ENCODE results near the gene ARHGAP6.

ARHGAP6 gene

DNA sequence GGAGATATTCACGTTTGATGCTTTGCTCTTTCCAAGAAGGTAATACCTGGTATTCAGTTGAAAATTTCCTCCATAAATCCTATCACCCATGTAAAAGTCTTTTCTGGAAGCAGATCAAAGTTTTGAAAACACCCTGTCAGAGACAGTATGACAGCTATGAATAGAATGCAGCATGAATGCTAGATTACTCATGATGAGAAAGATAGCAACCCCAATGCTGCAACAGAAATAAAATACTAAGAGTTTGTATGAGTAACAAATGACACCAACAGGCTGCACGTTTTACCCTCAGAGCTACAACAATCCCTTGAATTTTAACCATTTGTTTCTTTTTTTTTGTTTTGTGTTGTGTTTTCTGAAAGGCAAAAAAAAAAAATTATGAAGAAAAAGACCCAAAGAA lies 108.6 kb downstream of the ARHGAP6 start:
- H3K27ac ChIP-seq = no peak overlapping the region
- TF ChIP-seq, protein P1, sequence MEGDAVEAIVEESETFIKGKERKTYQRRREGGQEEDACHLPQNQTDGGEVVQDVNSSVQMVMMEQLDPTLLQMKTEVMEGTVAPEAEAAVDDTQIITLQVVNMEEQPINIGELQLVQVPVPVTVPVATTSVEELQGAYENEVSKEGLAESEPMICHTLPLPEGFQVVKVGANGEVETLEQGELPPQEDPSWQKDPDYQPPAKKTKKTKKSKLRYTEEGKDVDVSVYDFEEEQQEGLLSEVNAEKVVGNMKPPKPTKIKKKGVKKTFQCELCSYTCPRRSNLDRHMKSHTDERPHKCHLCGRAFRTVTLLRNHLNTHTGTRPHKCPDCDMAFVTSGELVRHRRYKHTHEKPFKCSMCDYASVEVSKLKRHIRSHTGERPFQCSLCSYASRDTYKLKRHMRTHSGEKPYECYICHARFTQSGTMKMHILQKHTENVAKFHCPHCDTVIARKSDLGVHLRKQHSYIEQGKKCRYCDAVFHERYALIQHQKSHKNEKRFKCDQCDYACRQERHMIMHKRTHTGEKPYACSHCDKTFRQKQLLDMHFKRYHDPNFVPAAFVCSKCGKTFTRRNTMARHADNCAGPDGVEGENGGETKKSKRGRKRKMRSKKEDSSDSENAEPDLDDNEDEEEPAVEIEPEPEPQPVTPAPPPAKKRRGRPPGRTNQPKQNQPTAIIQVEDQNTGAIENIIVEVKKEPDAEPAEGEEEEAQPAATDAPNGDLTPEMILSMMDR (conservative IDR thresholded peaks at IDR 0.05) = no peak

DNA sequence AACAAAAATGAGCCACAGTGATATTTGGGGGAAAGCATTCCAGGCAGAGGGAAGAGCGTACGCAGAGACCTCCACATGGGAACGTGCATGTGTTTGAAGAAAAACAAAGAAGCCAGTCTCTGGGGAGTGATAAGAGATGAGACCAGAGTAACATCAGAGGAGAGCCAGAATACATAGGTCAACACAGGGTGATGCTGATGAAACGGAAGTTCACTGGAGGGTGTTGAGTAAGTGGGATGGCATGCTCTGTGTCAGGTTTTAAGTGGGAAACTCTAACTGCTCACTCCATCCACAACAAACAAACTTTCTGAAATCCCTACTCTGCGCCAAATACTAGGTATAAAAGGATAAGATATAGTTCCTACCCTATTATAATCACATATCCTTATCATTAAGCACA lies 110.0 kb downstream of the ARHGAP6 start:
- no peak for TF ChIP-seq ZFX (IDR thresholded peaks at IDR 0.05)
- TF ChIP-seq, protein P1 (conservative IDR thresholded peaks at IDR 0.05) = no peak
- no peak overlapping the region for H3K27ac ChIP-seq

DNA sequence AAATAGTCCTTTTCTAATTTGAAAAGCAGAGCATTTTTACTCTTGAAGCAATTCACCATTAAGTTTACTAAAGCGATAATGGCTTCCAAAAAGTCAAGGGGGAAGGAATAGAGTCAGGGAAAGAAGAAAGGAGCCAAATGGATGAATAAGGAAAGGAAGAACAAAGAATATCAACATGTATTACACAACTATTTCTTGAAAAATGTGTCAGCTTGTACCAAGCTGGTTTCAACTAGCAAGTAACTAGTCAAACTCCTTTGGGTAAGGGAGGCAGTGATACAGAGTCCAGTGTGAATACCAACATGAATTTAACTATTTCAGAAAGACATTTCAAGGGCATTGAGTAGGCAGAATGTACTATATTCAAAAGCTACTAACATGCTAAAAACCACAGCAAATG lies 112.1 kb downstream of the ARHGAP6 start:
- no peak for TF ChIP-seq ZFX (IDR thresholded peaks at IDR 0.05)
- TF ChIP-seq, protein P1 (conservative IDR thresholded peaks at IDR 0.05) = no peak
- no peak overlapping the region for H3K27ac ChIP-seq

- no peak overlapping the region for H3K27ac ChIP-seq
- no peak for TF ChIP-seq ZFX (IDR thresholded peaks at IDR 0.05)
Observed at GRCh38 chrX:11551151-11551550, 114.6 kb downstream of the ARHGAP6 start.

DNA sequence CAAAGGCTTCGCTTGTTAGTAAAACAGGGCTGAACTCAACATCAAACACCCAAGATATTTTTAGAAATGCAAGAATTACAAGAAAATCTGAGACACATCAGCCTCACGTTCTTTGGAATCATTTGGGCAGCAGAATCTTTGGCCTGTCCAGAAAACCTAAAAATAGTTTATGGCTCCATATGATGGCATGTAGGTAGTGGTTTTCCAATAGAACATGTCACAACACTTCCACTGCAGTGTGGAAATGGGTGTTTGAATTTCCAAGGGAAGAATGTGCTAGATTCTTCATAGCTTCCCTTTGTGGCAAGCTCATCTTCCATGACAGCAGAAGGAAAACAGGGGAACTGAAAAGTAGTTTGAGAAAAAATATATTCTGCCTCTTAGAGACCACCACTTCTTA lies 118.8 kb downstream of the ARHGAP6 start:
- no peak for TF ChIP-seq ZFX (IDR thresholded peaks at IDR 0.05)
- TF ChIP-seq, protein P1 (conservative IDR thresholded peaks at IDR 0.05) = no peak

GRCh38 chrX:11543249-11543648 lies 122.5 kb downstream of the ARHGAP6 start:
- H3K27ac ChIP-seq = no peak overlapping the region
- TF ChIP-seq, protein P1 (conservative IDR thresholded peaks at IDR 0.05) = peak; percentile 33
- TF ChIP-seq ZFX (IDR thresholded peaks at IDR 0.05) = no peak

More for the DNA sequence above, 118.8 kb downstream of the ARHGAP6 start:
- no peak overlapping the region for H3K27ac ChIP-seq

- no peak overlapping the region for H3K27ac ChIP-seq
- TF ChIP-seq ZFX (IDR thresholded peaks at IDR 0.05) = no peak
- TF ChIP-seq, protein P1 (conservative IDR thresholded peaks at IDR 0.05) = no peak
Observed at GRCh38 chrX:11541510-11541909, 124.2 kb downstream of the ARHGAP6 start.

DNA sequence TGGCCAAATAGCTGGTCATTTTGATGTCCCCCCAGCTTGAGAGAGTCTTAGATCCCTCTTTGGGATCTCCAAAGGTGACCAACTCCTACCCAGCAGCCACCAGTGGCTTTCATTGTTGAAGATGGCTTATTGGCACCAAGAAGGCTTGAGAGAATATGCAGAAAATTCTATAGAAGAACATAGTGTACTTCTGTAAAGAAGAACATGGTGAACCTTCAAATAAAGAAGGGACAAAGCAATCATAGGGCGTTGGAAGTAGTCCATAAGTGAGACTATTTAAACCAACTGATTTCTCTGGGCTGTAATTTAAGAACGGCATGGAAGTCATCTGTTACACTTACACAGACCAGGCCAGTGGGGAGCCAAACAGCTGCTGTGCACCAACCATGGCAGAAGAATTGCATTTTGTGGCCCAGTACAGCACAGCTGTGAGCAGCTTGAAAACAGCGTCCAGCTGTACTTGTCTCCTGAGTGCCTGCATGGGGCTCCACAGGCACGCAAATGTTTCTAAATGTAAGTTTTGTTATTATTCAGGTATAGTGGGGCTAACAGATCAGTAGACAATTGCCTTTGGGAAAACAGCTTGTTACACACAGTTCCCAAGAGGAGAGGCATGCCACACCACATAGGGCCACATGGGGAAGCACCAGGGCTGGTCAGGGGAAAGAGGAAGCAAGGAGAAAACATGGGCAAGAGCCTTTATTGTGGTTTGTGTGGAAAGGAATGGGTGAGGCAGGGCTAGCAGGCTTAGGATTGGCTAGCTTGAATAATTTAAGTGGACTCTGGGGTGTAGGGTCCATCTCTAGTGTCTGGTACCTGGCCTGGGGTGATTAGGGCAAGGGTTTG lies 125.0 kb downstream of the ARHGAP6 start:
- TF ChIP-seq, protein P1 (conservative IDR thresholded peaks at IDR 0.05) = no peak
- no peak for TF ChIP-seq ZFX (IDR thresholded peaks at IDR 0.05)
- H3K27ac ChIP-seq = peak overlapping the region; percentile 20; the same call in 1 of the 2 replicates

Measured in C4-2B (cell line).